Sigmoid colon (tissue), 4 donors: Measurements from ENCODE around the gene TCF19.

Source experiments
- EP300 ChIP-seq, 4 donors: sonication (generic); formaldehyde crosslinking; IDR thresholded peaks; one replicate each; pipeline ENCODE4 v1.6.1; 2017; ENCODE audit warnings: antibody characterized with exemption in 4 of 4
- POLR2AphosphoS5 ChIP-seq, 4 donors: sonication (generic); formaldehyde crosslinking; IDR thresholded peaks; one replicate each; pipeline ENCODE4 v1.6.1; 2017; ENCODE audit warnings: antibody characterized with exemption in 4 of 4
- TF ChIP-seq, protein P1 (sequence below), 4 experiments: fragments of 450-650 bp in 3 of 4; fragments of 200-600 bp in 1 of 4; IDR thresholded peaks; one replicate each; pipeline ENCODE4 v1.5.1; 2016 to 2019; ENCODE audit warnings: antibody characterized with exemption in 4 of 4, mild to moderate bottlenecking in 3 of 4, moderate library complexity in 2 of 4

DNA sequence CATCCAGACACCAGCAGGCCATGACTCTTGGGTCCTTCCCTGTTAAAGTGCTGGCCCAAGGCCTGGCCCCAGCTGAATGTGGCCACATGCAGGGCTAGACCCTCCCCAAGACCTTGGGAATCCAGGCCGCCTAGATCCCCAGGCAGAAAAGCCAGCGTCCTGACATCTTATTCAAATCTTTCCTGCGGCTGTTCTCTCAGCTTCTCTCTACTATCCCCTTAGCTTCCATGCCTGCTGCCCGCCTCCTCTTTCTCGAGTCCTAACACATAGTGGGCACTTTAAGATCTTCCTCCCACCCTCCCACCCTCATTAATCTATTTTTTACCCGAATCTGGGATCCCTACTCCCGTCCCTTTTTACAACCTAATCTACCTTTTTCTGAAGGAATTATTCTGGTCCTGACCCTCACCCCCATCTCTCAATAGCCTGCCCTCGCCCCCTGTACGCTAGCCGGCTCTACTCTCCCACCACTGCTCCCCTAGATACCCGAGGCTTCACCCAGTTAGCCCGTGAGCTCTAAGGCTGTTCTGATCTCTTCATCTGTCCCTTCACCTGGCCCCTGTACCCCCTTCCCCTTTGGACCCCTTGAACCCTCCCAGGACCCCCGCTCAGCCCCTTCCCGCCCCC is 763 bp upstream of the TCF19 start, which contains the start of gene CCHCR1:
- TF ChIP-seq EP300 (IDR thresholded peaks at IDR 0.05) (no peak), POLR2AphosphoS5 (IDR thresholded peaks at IDR 0.05) (no peak)
- TF ChIP-seq, protein P1, sequence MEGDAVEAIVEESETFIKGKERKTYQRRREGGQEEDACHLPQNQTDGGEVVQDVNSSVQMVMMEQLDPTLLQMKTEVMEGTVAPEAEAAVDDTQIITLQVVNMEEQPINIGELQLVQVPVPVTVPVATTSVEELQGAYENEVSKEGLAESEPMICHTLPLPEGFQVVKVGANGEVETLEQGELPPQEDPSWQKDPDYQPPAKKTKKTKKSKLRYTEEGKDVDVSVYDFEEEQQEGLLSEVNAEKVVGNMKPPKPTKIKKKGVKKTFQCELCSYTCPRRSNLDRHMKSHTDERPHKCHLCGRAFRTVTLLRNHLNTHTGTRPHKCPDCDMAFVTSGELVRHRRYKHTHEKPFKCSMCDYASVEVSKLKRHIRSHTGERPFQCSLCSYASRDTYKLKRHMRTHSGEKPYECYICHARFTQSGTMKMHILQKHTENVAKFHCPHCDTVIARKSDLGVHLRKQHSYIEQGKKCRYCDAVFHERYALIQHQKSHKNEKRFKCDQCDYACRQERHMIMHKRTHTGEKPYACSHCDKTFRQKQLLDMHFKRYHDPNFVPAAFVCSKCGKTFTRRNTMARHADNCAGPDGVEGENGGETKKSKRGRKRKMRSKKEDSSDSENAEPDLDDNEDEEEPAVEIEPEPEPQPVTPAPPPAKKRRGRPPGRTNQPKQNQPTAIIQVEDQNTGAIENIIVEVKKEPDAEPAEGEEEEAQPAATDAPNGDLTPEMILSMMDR (IDR thresholded peaks at IDR 0.05) = no peak
